ENCODE results near the gene JPH2. TPM values are rescaled to one million over a fixed set of nuclear protein-coding genes. Genes with fewer than 3 reads are reported as not detected.

The JPH2 gene
- total RNA-seq, 2 donors from 2014 or later: 131 to 168 TPM

DNA sequence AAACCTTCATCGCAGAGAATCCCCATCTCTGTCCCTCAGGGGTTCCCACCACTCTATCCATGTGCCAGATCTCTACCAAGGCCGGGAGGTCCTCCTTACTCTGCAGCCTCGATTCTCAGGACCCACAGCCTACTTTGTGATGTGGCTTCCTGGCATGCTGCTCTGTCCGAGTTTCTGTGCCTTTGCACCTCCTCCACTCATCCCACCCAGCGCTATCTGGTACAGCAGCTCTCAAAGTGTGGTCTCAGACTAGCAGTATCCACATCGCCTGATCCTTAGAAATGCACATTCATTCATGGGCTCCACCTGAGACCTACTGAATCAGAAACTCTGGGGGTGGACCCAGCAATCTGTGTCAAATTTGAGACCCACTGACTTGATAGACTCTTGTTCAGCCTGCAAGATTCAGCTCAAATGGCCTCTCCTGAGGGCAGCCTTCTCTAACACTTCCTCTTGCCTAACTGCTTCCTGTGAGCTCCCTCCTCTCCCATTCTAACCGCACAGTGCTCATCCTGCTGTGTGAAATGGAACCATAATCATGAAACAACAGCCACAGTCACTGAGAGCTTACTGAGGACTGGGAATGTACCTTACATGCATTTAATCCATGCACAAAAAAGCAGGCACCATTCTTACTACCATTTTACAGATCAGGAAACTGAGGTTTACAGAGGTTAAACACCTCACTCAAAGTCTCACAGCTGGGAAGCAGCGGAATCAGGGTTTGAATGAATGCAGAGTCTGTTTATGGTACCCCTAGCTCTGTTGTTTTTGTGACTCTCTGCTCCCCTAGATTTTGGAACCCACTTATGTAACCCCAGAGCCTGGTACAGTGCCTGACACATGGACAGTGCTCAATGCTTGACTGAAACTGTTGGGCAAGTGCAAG lies 69.4 kb downstream of the JPH2 start:
- DNase-seq (ENCODE audit: low spot score): no peak
- Histone ChIP-seq H3K4me3 (no peak overlapping the region), H3K4me1 (peaks cover 0 to 41% of the 10 kb centered on the region in 2 donors), H3K36me3 (peaks cover 28% of the 10 kb centered on the region), H3K27me3 (no peaks in the 10 kb centered on the region), H3K9me3 (no peaks in the 10 kb centered on the region), H3K27ac (peak overlapping the region; percentile 31 to 45)
- TF ChIP-seq, protein P1, sequence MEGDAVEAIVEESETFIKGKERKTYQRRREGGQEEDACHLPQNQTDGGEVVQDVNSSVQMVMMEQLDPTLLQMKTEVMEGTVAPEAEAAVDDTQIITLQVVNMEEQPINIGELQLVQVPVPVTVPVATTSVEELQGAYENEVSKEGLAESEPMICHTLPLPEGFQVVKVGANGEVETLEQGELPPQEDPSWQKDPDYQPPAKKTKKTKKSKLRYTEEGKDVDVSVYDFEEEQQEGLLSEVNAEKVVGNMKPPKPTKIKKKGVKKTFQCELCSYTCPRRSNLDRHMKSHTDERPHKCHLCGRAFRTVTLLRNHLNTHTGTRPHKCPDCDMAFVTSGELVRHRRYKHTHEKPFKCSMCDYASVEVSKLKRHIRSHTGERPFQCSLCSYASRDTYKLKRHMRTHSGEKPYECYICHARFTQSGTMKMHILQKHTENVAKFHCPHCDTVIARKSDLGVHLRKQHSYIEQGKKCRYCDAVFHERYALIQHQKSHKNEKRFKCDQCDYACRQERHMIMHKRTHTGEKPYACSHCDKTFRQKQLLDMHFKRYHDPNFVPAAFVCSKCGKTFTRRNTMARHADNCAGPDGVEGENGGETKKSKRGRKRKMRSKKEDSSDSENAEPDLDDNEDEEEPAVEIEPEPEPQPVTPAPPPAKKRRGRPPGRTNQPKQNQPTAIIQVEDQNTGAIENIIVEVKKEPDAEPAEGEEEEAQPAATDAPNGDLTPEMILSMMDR (IDR thresholded peaks at IDR 0.05): no peak

DNA sequence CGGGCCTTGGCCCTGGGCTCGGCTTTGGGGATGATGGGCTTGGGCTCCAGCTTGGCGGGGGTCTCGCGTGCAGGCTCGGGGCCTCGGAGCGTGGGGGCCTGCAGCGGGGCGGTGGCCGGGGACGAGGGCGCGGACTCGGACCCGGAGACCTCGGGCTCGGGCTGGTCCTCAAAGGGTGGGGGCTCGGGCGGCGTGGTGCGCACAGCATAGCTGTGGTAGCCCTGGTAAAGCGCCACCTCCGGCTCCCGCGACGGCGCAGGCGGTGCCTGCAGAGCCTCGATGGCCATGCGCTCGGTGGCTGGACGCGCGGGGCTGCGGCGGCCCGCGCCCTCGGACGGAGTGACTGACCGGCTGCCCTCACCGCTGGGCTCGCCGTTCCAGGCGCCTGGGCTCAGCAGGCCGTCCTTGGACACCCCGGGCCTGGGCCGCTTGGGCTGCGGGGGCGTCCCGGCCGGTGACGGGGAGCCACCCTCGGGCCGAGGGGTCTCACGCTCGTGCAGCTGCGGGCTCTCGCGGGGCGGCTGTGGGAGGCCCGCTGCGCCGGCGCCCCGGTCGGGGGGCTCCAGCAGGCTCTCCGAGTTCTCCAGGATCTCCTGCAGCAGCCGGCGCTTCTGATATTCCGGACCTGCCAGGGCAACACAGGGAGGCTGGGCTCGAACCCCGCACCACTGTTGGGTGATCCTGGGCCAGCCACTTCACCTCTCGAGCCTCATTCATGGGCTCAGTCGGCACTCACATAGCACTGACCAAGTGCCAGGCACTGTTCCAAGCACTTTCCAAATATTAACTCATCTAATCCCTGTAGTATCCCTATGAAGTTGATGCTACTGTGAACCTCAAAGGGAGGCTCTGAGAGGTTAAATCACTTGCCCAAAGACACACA lies 71.0 kb downstream of the JPH2 start:
- Histone ChIP-seq H3K36me3 (peaks cover 32% of the 10 kb centered on the region), H3K27ac (peak overlapping the region; percentile 1 to 51), H3K27me3 (no peaks in the 10 kb centered on the region), H3K4me1 (peaks cover 0 to 44% of the 10 kb centered on the region in 2 donors), H3K9me3 (no peaks in the 10 kb centered on the region), H3K4me3 (no peak overlapping the region)
- TF ChIP-seq, protein P1 (IDR thresholded peaks at IDR 0.05): no peak
- DNase-seq (ENCODE audit: low spot score): no peak

DNA sequence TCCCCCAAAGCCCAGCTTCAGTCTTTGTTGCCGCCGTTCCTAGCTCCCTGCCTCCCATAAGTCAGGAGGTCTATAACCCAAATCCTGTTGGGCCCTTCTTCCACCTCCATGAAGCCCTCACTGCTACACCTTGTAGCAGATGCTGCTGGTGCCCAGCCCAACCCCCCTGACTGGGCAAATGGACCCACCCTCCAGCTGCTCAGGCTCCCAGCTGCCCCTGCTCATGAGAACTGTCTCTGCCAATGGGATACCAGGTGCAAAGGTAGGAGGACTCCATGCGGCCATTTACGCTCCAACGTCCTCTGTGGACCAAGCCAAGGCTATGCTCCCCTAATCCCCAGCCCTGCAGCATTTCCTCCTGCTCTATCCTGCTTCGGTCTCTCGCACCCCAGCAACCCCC lies 71.8 kb downstream of the JPH2 start:
- Histone ChIP-seq H3K27me3 (no peaks in the 10 kb centered on the region), H3K27ac (no peak overlapping the region), H3K4me3 (no peak overlapping the region), H3K4me1 (peaks cover 0 to 44% of the 10 kb centered on the region in 2 donors), H3K36me3 (peaks cover 32% of the 10 kb centered on the region), H3K9me3 (no peaks in the 10 kb centered on the region)
- no peak for DNase-seq (ENCODE audit: low spot score)
- TF ChIP-seq, protein P1 (IDR thresholded peaks at IDR 0.05): no peak

DNA sequence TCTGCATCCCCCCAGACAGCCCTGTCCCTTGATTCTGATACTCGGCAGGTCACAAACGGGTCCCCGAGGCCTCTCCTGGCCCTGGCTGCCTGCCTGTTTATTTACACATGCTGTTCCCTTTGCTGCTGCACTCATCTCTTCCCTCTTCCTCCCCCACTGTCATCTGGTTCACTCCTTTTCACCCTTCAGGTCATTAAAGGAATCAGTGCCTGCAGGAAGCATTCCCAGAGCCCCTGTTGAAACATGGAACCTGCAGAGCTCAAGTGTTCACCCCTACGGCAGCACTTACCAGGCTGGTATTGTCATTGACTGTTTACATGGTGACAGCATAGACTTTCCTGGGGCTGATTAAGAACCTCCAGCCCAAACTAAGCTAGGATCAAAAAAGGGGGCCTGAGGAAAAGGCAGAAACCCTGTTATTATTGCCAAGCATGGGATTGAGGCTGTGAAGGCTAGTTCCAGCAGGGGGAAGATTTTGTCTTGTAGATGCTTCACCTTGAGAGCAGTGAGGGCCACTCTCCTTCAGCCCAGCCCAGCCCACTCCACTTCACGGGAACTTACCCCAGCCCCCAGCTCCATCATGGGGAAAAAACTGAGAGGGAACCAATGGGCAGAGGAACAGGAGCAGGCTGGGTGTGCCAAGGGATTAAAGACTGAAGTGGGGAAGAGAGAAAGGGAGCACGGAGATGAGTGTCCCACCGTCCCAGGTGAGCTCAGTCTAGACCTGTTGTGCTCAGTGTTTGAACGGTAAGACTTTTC lies 73.2 kb downstream of the JPH2 start:
- DNase-seq (ENCODE audit: low spot score): no peak
- H3K4me1 ChIP-seq: peaks cover 0 to 44% of the 10 kb centered on the region in 2 donors
- H3K27me3 ChIP-seq: no peaks in the 10 kb centered on the region
- H3K36me3 ChIP-seq: peaks cover 32% of the 10 kb centered on the region
- H3K9me3 ChIP-seq: no peaks in the 10 kb centered on the region
- TF ChIP-seq, protein P1 (IDR thresholded peaks at IDR 0.05): no peak
- H3K4me3 ChIP-seq: no peak overlapping the region
- peak overlapping the region; percentile 21 to 23 for H3K27ac ChIP-seq

DNA sequence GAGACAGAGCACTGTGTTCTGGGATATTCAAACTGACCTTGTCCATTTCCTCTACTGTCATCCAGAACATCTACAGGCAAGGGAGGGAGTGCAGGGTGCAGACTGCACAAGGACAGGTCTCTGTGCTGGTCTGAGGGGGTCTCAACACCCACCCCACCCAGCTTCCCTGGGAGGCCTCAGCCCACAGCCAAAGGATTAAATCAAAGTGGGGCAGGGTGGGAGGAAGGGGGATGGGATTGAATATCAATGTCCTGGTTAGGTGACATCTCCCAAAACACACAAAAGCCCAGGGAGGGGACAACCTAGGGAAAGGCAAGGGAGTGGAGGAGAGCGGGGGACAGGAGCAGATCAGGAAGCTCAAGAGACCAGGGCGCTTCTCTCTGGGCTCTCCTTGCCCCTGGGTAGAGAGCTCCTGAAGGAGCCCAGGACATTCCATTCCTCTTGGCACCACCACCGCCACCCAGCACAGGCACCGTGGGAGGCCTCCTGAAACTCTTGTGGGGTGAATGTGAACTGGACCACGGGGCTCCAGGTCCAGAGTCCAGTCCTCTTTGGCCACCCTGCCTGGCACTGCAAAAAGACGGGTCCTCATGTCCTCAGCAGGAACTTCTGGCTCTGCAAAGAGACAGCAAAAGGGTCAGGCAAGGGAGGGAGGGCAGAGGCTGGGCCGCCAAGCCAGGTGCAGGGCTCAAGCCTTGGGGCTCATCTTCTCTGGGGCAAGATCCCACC lies 73.9 kb downstream of the JPH2 start:
- peak overlapping the region in 1 of 2 donors; percentile 23 for H3K27ac ChIP-seq
- H3K9me3 ChIP-seq: no peaks in the 10 kb centered on the region
- peaks cover 25% of the 10 kb centered on the region for H3K36me3 ChIP-seq
- TF ChIP-seq, protein P1 (IDR thresholded peaks at IDR 0.05): no peak
- peaks cover 0 to 44% of the 10 kb centered on the region in 2 donors for H3K4me1 ChIP-seq
- no peak for DNase-seq (ENCODE audit: low spot score)
- H3K4me3 ChIP-seq: no peak overlapping the region
- H3K27me3 ChIP-seq: no peaks in the 10 kb centered on the region
